Right lobe of liver (tissue), 4 donors: ENCODE results near the gene PTPRD.

ENCODE experiments used
- POLR2A ChIP-seq: fragments of 450-650 bp; IDR thresholded peaks from one replicate; pipeline ENCODE4 v1.6.1; 2017; ENCODE audit warnings: antibody characterized with exemption, mild to moderate bottlenecking
- TF ChIP-seq, protein P1 (sequence below), 4 donors: fragments of 200-600 bp in 3 of 4; fragments of 450-650 bp in 1 of 4; IDR thresholded peaks; one replicate each; pipeline versions ENCODE4 v1.5.1 to v1.8.0; 2016 to 2022; ENCODE audit warnings: antibody characterized with exemption in 4 of 4, mild to moderate bottlenecking in 2 of 4
- donor health status: DM: no; HTN: no; CAD: no.
- donor health status: DM: no; HTN: no; CAD: no.
- donor health status: DM: no; HTN: yes; CAD: no.

GRCh38 chr9:8348756-8349155, 2264.0 kb downstream of the PTPRD start:
- TF ChIP-seq, protein P1, sequence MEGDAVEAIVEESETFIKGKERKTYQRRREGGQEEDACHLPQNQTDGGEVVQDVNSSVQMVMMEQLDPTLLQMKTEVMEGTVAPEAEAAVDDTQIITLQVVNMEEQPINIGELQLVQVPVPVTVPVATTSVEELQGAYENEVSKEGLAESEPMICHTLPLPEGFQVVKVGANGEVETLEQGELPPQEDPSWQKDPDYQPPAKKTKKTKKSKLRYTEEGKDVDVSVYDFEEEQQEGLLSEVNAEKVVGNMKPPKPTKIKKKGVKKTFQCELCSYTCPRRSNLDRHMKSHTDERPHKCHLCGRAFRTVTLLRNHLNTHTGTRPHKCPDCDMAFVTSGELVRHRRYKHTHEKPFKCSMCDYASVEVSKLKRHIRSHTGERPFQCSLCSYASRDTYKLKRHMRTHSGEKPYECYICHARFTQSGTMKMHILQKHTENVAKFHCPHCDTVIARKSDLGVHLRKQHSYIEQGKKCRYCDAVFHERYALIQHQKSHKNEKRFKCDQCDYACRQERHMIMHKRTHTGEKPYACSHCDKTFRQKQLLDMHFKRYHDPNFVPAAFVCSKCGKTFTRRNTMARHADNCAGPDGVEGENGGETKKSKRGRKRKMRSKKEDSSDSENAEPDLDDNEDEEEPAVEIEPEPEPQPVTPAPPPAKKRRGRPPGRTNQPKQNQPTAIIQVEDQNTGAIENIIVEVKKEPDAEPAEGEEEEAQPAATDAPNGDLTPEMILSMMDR (IDR thresholded peaks at IDR 0.05): no peak
- no peak for TF ChIP-seq POLR2A
